Hematopoietic multipotent progenitor cell treated with erythropoietin and hydrocortisone succinate and interleukin-3 and kit ligand, for 15 days (in vitro differentiated cells): Measurements from ENCODE around the gene SARDH.
"Not testable (repeated sequence)": the region's sequence is repeated elsewhere in the genome, so short reads cannot be mapped to it uniquely, and the experiment has no call there.

Source experiments
- DNase-seq: peaks from one replicate; pipeline ENCODE4 v3.0.0-alpha.2; 2015; ENCODE audit warnings: low spot score

SARDH gene

DNA sequence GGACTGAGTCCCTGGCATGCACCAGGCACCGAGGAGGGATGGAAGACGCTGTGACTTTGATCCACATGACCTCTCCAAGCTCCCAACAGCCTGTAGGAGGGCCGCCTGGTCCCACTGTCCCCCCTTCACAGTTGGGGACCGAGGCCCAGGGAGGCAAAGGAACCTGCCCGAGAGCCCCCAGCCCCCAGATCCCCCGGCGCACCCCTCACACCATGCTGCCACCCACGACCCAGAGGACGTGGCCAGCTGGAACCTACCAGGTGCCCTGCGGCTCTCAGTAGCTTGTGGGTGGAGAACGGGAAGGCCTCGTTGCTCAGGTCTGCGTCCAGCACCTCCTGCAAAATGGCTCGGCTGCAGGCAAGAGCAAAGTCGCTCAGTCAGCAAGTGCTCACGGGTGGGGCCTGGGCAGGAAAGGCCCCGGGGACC is 53.2 kb downstream of the SARDH start:
- no peak for DNase-seq

- no peak for DNase-seq
Observed at GRCh38 chr9:133684121-133684935, 53.8 kb downstream of the SARDH start.

GRCh38 chr9:133683586-133684120 is 54.5 kb downstream of the SARDH start:
- no peak for DNase-seq

DNA sequence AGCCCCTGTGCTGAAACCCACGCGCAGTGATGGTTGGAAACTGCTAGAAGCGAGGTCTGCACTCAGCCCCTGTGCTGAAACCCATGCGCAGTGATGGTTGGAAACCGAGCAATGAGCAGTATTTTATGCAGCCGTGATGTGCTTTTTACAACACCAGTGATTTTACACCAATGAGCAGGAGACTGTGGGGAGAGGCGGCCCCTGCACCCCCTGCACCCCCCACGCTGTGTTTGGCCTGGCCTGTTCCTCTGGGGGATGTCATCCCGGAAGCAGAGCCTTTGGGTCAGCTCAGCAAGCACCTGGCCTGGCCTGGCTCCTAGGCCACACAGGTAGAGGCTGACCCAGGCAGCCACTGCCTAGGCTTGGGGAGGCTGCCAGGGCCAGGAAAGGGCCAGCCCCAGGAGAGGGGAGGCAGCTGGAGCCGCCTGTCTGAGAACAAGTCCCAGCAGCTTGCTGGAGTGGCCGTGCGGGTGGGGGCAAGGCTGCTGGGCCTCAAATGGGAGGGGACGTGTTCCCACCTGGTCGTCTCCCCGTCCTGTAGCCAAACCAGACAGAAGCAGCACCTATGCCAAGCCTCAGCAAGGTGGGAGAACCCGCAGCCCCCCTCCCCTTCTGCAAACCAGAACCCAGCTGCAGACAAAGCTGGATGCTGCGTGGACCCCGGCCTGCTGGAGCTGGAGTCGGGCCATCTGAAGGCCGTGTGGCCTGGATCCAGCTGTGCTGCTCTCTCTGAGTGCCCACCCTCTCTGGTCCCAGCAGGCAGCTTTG is 55.1 kb downstream of the SARDH start:
- no peak for DNase-seq

DNA sequence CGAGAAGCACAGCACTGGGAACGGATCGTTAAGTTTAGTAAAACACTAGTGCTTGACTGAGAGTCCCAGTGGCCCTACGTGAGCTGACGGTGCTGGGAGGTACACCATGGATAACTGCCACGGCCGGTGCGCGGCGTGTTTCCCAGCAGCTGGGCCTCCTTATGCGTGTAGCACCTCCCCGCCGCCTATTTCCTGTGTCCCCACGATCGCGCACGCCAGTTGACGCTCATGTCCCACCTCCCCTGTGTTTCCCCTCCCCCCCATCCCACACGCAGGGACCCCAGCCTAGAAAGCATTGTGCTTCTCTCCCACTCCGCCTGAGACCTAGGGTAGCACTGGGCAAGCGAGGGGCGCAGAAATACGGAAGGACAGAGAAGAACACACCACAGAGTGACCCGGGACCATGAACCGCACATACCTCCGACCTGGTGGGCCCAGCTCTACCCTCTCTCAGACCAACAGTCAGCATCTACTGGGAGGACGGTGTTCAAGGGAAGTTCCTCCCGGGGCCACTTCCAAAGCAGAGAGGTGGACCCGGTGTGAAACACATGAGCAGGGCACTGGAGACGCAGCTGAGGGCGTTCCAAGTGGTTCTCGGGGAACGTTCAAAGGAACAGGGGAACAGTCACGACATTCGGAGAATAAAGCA is 56.4 kb downstream of the SARDH start:
- no peak for DNase-seq

GRCh38 chr9:133680976-133681657 is 57.0 kb downstream of the SARDH start:
- no peak for DNase-seq

- DNase-seq: no peak
Observed at GRCh38 chr9:133680250-133680975, 57.7 kb downstream of the SARDH start.

DNA sequence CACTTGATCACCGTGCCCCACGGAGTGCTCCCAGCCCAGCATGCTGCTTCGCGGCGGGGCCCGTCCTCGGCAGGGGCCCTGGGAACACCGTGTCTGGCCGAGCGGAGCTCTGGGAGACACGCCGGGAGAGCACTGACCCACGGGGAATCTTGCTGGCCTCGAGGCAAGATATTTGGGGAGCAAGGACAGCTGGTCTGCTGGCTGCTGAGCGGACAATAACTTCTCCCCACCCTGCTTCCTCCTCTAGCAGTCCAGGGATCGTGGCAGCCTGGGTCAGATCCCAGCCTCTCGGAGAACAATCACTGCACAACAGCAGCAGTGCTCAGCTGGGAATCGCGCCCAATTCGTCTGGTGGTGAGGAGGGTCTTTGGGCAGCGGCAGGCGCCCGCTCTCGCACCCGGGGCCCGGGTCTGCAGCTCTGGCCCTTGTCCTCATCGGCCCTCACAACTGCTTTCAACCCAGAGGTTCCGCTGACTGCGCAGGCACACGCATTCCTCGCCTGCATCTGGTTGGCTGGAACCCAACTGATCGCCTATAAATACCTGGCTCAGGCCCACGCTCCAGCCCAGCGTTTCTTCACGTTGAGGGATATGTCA is 58.6 kb downstream of the SARDH start:
- DNase-seq: no peak

GRCh38 chr9:133679056-133679455 is 59.1 kb downstream of the SARDH start:
- DNase-seq: no peak

GRCh38 chr9:133677126-133678010 is 60.8 kb downstream of the SARDH start:
- no peak for DNase-seq

DNA sequence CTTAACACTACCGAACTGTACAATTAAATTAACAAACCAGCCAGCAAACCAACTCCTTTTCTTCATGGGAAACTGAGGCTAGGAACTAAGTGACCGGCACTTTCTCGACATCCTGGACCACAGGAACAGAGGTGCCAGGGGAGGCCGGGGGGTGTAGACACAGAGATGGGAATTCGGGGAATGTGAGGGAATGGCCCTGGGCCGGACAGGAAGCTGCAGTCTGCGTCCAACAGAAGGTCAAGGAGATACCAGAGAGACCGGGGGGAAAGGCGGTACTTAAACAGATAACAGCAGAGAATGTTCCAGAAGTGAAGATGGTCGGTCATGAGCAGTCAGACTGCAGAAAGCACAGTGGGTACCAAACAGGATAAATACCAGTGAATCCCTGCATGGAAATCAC is 61.7 kb downstream of the SARDH start:
- DNase-seq: no peak

GRCh38 chr9:133675796-133676195 is 62.4 kb downstream of the SARDH start:
- not testable (repeated sequence) for DNase-seq

- DNase-seq: no peak
Observed at GRCh38 chr9:133674091-133674490, 64.1 kb downstream of the SARDH start.

GRCh38 chr9:133673258-133673655 is 64.9 kb downstream of the SARDH start:
- no peak for DNase-seq

DNA sequence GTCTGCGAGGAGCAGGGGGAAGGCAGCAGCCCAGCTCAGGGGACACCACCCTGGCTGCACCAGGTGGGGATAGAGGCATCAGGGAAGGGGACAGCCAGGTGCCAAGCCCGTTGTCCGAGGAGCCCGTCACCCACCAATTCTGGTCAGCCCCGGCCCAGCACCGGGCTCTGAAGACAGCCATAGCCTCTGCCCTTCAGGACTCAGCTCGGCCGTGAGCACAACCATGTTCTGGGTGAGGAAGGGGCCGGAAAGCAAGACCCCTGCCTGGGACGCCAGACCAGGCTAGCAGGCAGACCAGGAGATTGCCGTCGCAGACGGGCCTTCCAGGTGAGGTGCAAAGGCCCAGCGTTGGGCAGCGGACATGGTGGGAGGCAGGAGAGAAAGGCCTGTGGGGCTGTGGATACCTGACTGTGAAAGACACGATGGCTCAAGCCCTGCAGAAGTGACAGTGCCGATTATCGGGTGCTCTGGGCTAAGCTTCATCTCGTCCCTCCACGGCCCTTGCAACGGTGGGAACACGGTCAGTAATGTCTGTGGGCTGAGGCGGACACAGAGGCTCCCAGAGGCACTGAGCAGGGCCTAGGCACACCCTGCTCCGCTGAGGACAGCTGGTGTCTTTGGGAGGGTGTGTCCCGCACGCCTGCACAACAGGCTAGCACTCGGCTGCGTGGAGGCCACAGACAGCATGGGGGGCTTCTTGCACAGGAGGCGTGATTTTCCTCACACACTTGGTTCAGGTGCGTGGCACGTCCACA is 65.5 kb downstream of the SARDH start:
- no peak for DNase-seq

GRCh38 chr9:133671371-133671770 is 66.8 kb downstream of the SARDH start:
- no peak for DNase-seq

DNA sequence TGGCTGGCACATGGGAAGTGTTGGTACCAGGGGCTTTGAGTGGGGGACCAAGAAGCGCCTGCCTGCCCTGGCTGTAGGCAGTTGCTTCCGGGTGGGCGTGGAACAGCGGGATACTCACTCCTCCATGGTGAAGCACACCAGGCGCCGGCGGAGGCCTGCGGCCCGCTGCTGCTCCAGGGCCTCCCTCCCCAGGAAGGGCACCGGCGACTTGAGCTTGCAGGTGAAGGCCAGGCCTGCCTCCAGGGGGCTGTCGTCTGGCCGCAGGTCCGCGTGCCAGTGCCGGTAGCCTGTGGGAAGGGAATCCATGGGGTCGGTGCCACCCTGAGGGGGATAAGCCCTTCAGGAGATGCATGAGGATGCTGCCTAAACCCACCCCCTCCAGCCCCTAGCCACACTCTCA is 67.7 kb downstream of the SARDH start:
- no peak for DNase-seq

DNA sequence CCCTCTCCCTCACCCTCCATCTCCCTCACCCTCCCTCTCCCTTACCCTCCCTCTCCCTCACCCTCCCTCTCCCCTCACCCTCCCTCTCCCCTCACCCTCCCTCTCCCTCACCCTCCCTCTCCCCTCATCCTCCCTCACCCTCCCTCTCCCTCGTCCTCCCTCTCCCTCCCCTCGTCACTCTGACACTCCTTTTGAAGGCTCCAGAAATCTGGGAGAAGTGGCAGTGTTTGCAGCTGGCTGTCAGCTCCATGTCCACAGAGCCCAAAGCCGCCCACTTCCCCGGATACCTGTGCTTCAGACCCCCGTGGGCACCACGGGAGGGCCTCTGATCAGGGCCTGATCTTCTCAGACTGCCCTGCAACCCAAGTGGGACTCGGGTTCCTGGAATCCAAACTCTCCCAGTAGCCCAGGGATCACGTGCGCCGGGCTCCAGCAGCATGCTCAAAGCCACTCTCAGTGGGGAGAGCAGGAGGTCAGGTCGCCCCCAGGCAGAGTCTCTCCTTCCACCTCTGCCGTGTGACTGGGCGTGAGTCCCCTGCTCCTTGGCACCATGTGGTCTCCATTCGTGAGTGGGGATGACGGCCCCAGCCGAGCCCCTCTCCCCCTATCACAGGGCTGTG is 68.9 kb downstream of the SARDH start:
- no peak for DNase-seq
